Urinary bladder (tissue), 4 donors: Measurements from ENCODE around the gene MATK. TPM values are rescaled to one million over a fixed set of nuclear protein-coding genes. Genes with fewer than 3 reads are reported as not detected.
"Not testable (repeated sequence)": the region's sequence is repeated elsewhere in the genome, so short reads cannot be mapped to it uniquely, and the experiment has no call there.

ENCODE experiments used
- DNase-seq: peaks from one replicate; pipeline ENCODE4 v3.0.0-alpha.2; 2015; ENCODE audit errors: extremely low spot score
- H3K27ac ChIP-seq: one replicate; pipeline ENCODE4 v1.5.1; 2013; ENCODE audit warnings: low read depth, mild to moderate bottlenecking, moderate library complexity
- H3K36me3 ChIP-seq: one replicate; pipeline ENCODE4 v1.6.1; 2013; ENCODE audit warnings: mild to moderate bottlenecking, moderate library complexity; ENCODE audit not compliant: insufficient read depth
- H3K4me1 ChIP-seq: one replicate; pipeline ENCODE4 v1.6.1; 2013; ENCODE audit warnings: mild to moderate bottlenecking, moderate library complexity; ENCODE audit not compliant: insufficient read depth
- H3K4me3 ChIP-seq: one replicate; pipeline ENCODE4 v1.5.1; 2013; ENCODE audit warnings: low read depth, low read length
- WGBS: extraction: QIAGEN DNeasy Blood & Tissue Kit; methylation state at CpG from one replicate; pipeline ENCODE4 v1.1.7; 2013; 5-methylcytosine and 5-hydroxymethylcytosine counted together
- polyA plus RNA-seq: library from polyadenylated mRNA; stranded (reverse); fragments of 200-250 nt; gene quantifications from one replicate; pipeline ENCODE4 v1.2.3, GENCODE V29; 2013
- total RNA-seq: library from RNA; depleted of rRNA; stranded (reverse); fragments of >200 nt; gene quantifications from one replicate; pipeline ENCODE4 v1.2.3, GENCODE V29; 2014
- donor health status: healthy with polysubstance abuse.
- donor health status: healthy.

Gene MATK
- total and polyA plus RNA-seq, 2 donors = 0.53 to 1.3 TPM

DNA sequence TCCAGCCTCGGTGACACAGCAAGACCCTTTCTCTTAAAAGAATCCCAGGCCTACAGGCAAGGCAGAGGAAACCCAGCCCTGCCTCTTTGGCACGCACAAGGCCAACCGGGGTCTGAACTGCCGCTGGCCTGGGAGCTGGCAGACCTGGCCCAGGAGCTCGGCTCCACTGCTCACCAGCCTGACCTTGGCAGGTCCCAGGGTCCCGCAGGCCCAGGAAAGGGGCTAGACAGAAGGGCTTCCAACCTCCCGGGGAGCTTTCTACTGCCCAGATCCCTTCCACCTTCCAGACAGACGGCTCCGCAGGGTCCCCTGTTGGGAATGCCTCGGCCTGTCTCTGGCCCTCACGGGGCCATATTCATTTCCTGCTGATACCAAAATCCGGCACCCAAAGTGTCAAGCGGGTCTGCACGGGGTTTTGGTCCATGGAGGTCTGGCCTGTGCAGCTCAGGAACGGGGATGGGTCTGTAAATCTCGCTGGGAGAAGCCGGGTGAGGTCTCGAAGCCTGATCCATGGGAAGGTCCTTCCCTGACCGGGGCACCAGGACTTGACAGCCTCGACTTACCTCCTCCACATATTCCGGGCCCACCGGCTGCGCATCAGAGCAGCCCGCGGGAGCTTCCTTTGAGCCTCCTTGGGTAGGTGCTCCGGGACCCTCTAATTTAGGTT, 36.6 kb upstream of the MATK start:
- WGBS = 82% methylated on average over 26 of the region's 26 CpGs
- no peak for DNase-seq

DNA sequence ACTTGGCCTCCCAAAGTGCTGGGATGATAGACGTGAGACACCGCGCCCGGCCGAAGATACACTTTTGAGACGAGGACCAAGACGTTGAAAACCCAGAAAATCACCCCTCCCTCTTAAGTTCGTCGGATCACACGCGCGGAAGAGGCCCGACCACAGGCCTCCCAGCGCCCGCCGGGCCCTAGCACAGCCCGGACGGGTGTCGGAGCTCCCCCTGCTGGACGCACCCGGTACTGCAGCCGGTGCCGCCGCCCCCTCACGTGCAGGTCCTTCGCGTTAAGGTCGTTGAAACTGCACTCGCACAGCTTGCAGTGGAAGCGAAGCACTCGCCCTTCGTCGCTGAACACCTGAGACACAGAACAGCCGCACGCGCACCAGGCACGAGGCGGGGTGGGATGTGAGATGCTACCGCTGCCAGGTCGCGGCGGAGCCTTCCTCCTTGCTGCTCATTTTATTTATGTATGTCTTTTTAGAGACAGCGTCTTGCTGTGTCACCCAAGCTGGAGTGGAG, 35.7 kb upstream of the MATK start:
- 17% methylated on average over 43 of the region's 43 CpGs for WGBS
- DNase-seq = no peak
- H3K27ac ChIP-seq = no peak overlapping the region
- no peaks in the 10 kb centered on the region for H3K4me1 ChIP-seq
- H3K36me3 ChIP-seq = no peaks in the 10 kb centered on the region
- no peak overlapping the region for H3K4me3 ChIP-seq

More for the DNA sequence above, 36.6 kb upstream of the MATK start:
- H3K4me3 ChIP-seq = no peak overlapping the region
- H3K27ac ChIP-seq = no peak overlapping the region
- H3K4me1 ChIP-seq = no peaks in the 10 kb centered on the region
- H3K36me3 ChIP-seq = no peaks in the 10 kb centered on the region

- DNase-seq = no peak
- Histone ChIP-seq H3K36me3 (no peaks in the 10 kb centered on the region), H3K4me1 (no peaks in the 10 kb centered on the region), H3K27ac (no peak overlapping the region), H3K4me3 (no peak overlapping the region)
- WGBS = 89% methylated on average over 23 of the region's 23 CpGs
Measured at GRCh38 chr19:3821156-3821555, 35.0 kb upstream of the MATK start.

GRCh38 chr19:3819989-3820388, 33.8 kb upstream of the MATK start:
- no peaks in the 10 kb centered on the region for H3K36me3 ChIP-seq
- no peak overlapping the region for H3K27ac ChIP-seq
- H3K4me1 ChIP-seq = no peaks in the 10 kb centered on the region
- no peak for DNase-seq
- 89% methylated on average over 19 of the region's 19 CpGs for WGBS
- no peak overlapping the region for H3K4me3 ChIP-seq

DNA sequence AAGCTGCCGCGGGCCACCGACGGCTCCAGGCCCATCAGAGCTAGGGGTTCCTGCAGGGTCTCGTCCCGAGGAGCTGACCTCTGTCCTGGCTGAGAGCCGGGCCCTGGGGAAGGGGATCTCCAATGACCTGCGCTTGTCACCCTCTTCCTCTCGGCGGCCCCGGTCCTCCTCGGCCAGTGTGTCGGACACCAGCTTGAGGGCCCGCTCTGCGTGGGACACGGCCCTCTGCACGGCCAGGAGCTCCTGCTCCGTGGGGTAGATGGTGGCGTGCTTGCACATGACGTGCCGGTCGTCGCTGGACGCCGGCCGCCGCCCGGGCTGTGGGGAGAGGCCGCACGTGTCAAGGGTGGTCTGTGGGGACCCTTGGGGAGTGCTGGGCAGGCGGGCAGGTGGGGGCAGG, 32.7 kb upstream of the MATK start:
- WGBS = 69% methylated on average over 31 of the region's 31 CpGs
- Histone ChIP-seq H3K4me3 (no peak overlapping the region), H3K27ac (no peak overlapping the region), H3K36me3 (no peaks in the 10 kb centered on the region), H3K4me1 (no peaks in the 10 kb centered on the region)
- DNase-seq = no peak

- 36% methylated on average over 11 of the region's 11 CpGs for WGBS
- Histone ChIP-seq H3K4me3 (no peak overlapping the region), H3K4me1 (no peaks in the 10 kb centered on the region), H3K27ac (no peak overlapping the region), H3K36me3 (no peaks in the 10 kb centered on the region)
- no peak for DNase-seq
Measured at GRCh38 chr19:3818466-3818865, 32.3 kb upstream of the MATK start.

GRCh38 chr19:3817761-3818160, 31.6 kb upstream of the MATK start:
- WGBS = 84% methylated on average over 8 of the region's 8 CpGs

GRCh38 chr19:3816566-3817218, 30.5 kb upstream of the MATK start:
- no peak for DNase-seq
- no peak overlapping the region for H3K27ac ChIP-seq
- 89% methylated on average over 45 of the region's 45 CpGs for WGBS
- no peak overlapping the region for H3K4me3 ChIP-seq
- no peaks in the 10 kb centered on the region for H3K4me1 ChIP-seq
- H3K36me3 ChIP-seq = no peaks in the 10 kb centered on the region

More at GRCh38 chr19:3817761-3818160, 31.6 kb upstream of the MATK start:
- Histone ChIP-seq H3K4me3 (no peak overlapping the region), H3K27ac (no peak overlapping the region), H3K36me3 (no peaks in the 10 kb centered on the region), H3K4me1 (no peaks in the 10 kb centered on the region)
- DNase-seq = no peak

DNA sequence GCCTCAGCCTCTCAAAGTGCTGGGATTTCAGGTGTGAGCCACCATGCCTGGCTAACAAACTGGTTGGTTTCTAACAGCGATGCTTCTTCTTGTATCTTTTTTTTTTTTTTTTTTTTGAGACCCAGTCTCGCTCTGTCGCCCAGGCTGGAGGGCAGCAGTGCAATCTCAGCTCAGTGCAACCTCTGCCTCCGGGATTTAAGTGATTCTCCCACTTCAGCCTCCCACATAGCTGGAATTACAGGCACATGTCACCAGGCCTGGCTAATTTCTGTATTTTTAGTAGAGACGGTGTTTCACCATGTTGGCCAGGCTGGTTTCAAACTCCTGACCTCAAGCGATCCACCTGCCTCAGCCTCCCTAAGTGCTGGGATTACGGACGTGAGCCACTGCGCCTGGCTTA, 30.0 kb upstream of the MATK start:
- not testable (repeated sequence) for H3K4me3 ChIP-seq, DNase-seq, H3K4me1 ChIP-seq, H3K36me3 ChIP-seq, H3K27ac ChIP-seq
- WGBS = 90% methylated on average over 9 of the region's 9 CpGs

DNA sequence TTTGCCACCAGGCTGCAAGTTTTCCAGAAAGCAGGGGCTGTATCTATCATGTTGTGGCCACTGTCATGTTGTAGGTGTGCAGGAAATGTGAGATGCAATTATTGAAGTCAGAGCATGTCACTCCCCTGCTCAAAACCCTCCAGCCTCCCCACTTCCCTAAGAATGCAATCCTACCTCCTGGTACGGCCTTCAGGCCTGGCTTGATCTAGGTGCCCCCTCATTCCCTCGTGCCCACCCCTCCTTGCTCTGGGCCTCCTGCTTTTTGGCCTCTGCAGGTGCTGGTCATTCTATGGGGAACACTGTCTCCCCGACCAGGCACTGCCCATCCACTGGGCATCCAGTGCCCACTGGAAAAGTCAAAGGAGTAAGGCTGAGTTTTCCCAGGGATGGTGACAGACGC, 28.5 kb upstream of the MATK start:
- Histone ChIP-seq H3K4me1 (no peaks in the 10 kb centered on the region), H3K4me3 (no peak overlapping the region), H3K27ac (no peak overlapping the region), H3K36me3 (no peaks in the 10 kb centered on the region)
- no peak for DNase-seq
- WGBS = 87% methylated on average over 4 of the region's 4 CpGs

DNA sequence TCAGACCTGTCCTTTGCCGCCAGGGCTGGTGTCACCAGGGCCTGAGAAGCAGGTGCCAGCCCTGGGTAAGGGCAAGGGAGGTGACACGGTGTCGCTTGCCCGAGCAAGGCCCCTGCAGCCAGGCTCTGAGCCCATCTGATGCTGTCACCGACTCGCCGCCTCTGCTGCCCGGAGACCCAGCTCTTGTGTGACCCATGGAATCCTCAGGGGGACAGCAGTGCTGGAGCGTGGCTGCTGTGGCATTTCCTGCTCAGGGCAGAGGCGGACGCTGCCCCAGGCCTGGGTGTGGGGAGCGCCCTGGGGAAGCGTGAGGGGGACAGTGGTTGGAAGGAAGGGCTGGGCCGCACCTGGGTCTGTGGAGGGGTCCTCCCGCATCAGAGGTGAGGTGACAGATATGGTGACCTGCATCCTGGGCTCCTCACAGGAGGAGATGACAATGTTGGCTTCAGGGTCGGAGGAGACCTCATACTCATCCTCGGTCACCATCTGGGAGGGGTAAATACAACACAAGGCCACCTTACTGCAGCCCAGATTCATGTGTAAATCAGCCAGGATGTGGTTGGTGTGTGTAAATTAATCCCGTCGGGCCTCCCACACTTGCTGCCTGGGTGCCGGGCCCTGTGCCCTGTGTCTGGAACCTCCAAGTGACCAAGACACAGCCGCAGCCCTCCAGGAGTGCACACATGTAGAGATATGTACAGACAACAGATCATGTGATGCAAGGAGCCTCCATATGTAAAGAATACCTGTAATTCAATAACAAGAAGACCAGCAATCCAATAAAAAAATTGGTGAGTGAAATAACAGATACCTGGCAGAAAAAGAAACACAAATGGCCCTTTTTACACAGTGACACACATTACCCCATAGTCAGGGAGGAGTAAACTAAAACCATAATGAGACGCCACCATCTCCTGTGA, 27.6 kb upstream of the MATK start:
- WGBS = 79% methylated on average over 22 of the region's 22 CpGs
- no peak for DNase-seq

DNA sequence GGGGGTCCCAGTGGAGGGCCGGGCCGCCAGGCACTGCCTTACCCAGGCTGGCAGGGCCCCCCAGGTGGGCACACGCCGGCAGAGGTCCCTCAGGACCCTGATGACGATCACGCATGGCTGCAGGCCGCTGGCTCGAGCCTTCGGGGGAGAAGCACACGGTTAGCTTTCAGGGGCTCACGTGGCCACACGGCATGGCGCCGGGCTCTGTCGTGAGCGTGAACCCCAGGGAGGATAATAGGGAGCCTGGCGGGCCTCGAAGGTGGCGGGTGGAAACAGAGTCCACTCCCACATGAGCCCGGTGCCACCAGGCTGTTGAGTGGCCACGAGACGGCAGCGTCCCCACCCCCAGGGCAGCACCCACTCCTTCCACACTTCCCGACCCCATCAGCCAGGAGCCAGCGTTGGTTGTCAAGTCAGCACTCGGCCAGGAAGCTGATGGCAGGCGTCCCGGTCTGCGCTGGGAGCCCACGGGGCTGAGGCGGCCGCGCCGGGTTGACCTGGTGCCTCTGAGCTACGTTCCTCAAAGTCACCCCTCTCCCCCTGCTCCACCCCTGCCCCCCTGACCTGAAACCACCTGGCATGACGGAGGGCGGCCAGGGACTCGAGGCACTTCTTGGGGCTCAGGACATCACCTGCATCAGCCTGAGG, 24.7 kb upstream of the MATK start:
- H3K4me3 ChIP-seq = no peak overlapping the region
- DNase-seq = no peak
- WGBS = 82% methylated on average over 38 of the region's 38 CpGs

More for the DNA sequence above, 27.6 kb upstream of the MATK start:
- H3K4me1 ChIP-seq = no peaks in the 10 kb centered on the region
- no peak overlapping the region for H3K4me3 ChIP-seq
- no peaks in the 10 kb centered on the region for H3K36me3 ChIP-seq
- H3K27ac ChIP-seq = no peak overlapping the region

More for the DNA sequence above, 24.7 kb upstream of the MATK start:
- Histone ChIP-seq H3K4me1 (no peaks in the 10 kb centered on the region), H3K27ac (no peak overlapping the region), H3K36me3 (no peaks in the 10 kb centered on the region)
